ENCODE measurements around the gene AKR7A2. TPM values are rescaled to one million over a fixed set of nuclear protein-coding genes. Genes with fewer than 3 reads are reported as not detected.
A peak's percentile ranks its signal among the peaks of the same experiment; 100 is the strongest.

The AKR7A2 gene
- total RNA-seq, 1 donor from 2014 or later: 53.7 TPM

DNA sequence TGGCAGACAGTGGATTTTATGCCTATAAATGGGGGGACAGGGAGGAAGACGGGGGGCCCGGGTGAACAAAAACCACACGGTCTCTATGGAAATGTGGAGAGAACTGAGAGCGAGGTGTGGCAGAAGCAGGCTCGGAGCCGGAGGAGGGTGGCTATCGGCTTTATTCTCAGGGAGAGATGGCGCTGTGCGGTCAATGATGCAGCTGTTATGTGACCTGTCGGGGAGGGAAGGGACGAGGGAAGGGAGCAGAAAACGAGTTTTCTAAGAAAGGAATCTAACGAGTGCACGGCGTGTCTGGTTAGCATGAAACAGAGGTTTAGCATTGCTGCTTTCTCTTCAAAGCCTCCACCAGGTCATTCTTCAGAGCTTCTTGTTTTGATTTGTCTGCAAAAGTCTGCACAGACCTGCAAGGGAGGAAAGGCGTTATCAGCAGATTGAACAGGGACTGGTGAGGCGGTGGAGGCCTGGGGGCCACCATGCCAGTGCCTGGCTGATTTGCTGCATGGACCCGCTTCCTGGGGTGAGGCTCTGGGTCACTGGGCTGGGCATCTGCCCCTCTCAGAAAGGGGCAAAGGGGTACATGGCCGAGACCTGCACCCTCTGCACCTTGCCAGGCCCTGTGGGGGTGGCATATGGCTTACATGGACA, 27.4 kb upstream of the AKR7A2 start:
- peaks cover 16% of the 10 kb centered on the region for H3K4me1 Mint-ChIP-seq
- H3K27me3 Mint-ChIP-seq (ENCODE audit: low read depth): no peaks in the 10 kb centered on the region
- no peak for TF ChIP-seq CTCF (IDR thresholded peaks at IDR 0.05; ENCODE audit: unreplicated experiment)
- no peak for DNase-seq (ENCODE audit: low spot score in 2 of 2, unreplicated experiment in 2 of 2)
- H3K4me3 Mint-ChIP-seq: peak overlapping the region; percentile 12
- peak overlapping the region; percentile 73 for H3K27ac Mint-ChIP-seq
- H3K36me3 Mint-ChIP-seq: peaks cover 7% of the 10 kb centered on the region
- no peaks in the 10 kb centered on the region for H3K9me3 Mint-ChIP-seq

DNA sequence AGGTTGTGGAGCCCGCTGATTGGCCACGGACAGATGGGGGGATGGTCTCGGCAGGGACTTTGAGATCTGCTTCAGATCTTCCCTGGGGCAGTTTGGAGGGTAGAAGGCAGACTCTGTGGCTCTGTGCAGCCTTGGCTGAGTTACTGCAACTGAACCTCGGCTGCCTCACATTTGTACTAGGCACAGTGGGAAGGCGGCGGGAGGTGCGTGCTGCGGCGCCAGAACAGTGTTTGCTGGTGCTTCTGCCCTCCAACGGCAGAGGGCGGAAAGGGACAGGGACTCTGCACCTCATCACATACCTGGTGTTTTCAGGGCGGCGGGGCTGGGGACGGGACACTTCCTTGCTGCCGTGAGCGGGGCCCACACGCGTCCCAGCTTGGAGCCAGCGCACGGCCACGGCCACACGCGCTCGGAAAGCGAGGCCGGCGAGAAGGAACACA, 26.4 kb upstream of the AKR7A2 start:
- Mint-ChIP-seq H3K27ac (peak overlapping the region; percentile 54), H3K36me3 (peaks cover 7% of the 10 kb centered on the region), H3K9me3 (no peaks in the 10 kb centered on the region), H3K4me1 (peaks cover 16% of the 10 kb centered on the region), H3K27me3 (ENCODE audit: low read depth) (no peaks in the 10 kb centered on the region), H3K4me3 (peak overlapping the region; percentile 46)
- peak; percentile 50 for TF ChIP-seq CTCF (IDR thresholded peaks at IDR 0.05; ENCODE audit: unreplicated experiment)
- DNase-seq (ENCODE audit: low spot score in 2 of 2, unreplicated experiment in 2 of 2): peak; percentile 45 to 56

GRCh38 chr1:19337289-19337688, 25.3 kb upstream of the AKR7A2 start:
- Mint-ChIP-seq H3K27me3 (ENCODE audit: low read depth) (no peaks in the 10 kb centered on the region), H3K27ac (no peak overlapping the region), H3K4me3 (no peak overlapping the region), H3K4me1 (peaks cover 16% of the 10 kb centered on the region), H3K36me3 (peaks cover 3% of the 10 kb centered on the region), H3K9me3 (no peaks in the 10 kb centered on the region)
- TF ChIP-seq CTCF (IDR thresholded peaks at IDR 0.05; ENCODE audit: unreplicated experiment): no peak
- DNase-seq (ENCODE audit: low spot score in 2 of 2, unreplicated experiment in 2 of 2): no peak

- TF ChIP-seq CTCF (IDR thresholded peaks at IDR 0.05; ENCODE audit: unreplicated experiment): no peak
- Mint-ChIP-seq H3K4me1 (peaks cover 16% of the 10 kb centered on the region), H3K36me3 (peaks cover 4% of the 10 kb centered on the region), H3K4me3 (no peak overlapping the region), H3K9me3 (no peaks in the 10 kb centered on the region), H3K27me3 (ENCODE audit: low read depth) (no peaks in the 10 kb centered on the region), H3K27ac (no peak overlapping the region)
- DNase-seq (ENCODE audit: low spot score in 2 of 2, unreplicated experiment in 2 of 2): no peak
Measured at GRCh38 chr1:19336543-19336942, 24.6 kb upstream of the AKR7A2 start.

DNA sequence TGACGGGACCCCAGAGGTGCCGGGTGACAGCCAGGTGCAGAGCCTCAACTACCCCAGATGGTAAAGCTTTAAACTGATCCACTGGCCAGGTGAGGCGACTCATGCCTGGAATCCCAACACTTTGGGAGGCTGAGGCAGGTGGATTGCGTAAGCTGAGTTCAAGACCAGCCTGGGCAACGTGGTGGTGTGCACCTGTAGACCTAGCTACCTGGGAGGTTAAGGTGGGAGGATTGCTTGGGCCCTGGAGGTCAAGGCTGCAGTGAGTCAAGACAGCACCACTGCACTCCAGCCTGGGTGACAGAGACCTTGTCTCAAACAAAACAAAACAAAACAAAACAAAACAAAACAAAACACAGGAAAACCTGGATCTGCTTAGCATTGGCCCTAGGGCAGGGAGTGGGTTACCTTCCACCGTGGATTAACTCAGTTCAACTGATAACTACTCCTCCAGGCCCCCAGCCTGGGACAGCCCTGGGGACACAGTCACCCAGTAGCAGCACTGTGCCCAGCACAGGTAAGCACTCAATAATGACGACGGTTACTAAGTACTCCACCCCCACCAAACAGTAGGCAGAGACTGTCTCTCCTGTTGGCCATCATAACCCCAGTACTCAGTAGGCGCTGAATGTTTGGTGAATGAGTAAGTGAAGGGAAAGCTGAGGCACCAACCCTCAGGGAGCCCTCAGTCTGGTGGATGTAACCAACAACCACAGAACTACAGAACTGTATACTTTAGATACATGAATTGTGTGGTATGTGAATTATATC, 21.8 kb upstream of the AKR7A2 start:
- no peak for DNase-seq (ENCODE audit: low spot score in 2 of 2, unreplicated experiment in 2 of 2)

More for the DNA sequence above, 21.8 kb upstream of the AKR7A2 start:
- no peak for TF ChIP-seq CTCF (IDR thresholded peaks at IDR 0.05; ENCODE audit: unreplicated experiment)
- Mint-ChIP-seq H3K36me3 (peaks cover 4% of the 10 kb centered on the region), H3K4me3 (no peak overlapping the region), H3K27ac (no peak overlapping the region), H3K9me3 (no peaks in the 10 kb centered on the region), H3K4me1 (peaks cover 8% of the 10 kb centered on the region), H3K27me3 (ENCODE audit: low read depth) (no peaks in the 10 kb centered on the region)

Measured in mesothelial cell of epicardium (in vitro differentiated cells).